Umbilical cord (tissue), 2 donors: ENCODE measurements around the gene COX19. TPM values are rescaled to one million over a fixed set of nuclear protein-coding genes. Genes with fewer than 3 reads are reported as not detected.

Experiments
- DNase-seq: peaks from one replicate; pipeline ENCODE4 v3.0.0-alpha.2; 2015; ENCODE audit warnings: low spot score
- total RNA-seq: library from RNA; depleted of rRNA; stranded (reverse); fragments of >200 nt; gene quantifications from one replicate; pipeline ENCODE4 v1.2.3, GENCODE V29; 2014; ENCODE audit warnings: low replicate concordance; ENCODE audit not compliant: insufficient read depth

The COX19 gene
- total RNA-seq, 1 donor from 2014 or later, result 5.3 TPM

- no peak for DNase-seq
Observed at GRCh38 chr7:979151-979550, 3.8 kb upstream of the COX19 start.

- no peak for DNase-seq
Observed at GRCh38 chr7:978416-979091, 3.2 kb upstream of the COX19 start.

- no peak for DNase-seq
Observed at GRCh38 chr7:978049-978346, 2.6 kb upstream of the COX19 start.

GRCh38 chr7:977326-978048, 2.1 kb upstream of the COX19 start:
- DNase-seq, result no peak

GRCh38 chr7:976901-977325, 1.6 kb upstream of the COX19 start:
- no peak for DNase-seq

- no peak for DNase-seq
Observed at GRCh38 chr7:975702-976473, 539 bp upstream of the COX19 start.

GRCh38 chr7:974172-974571, 1.2 kb downstream of the COX19 start:
- DNase-seq, result no peak

GRCh38 chr7:973312-973711, 2.0 kb downstream of the COX19 start:
- no peak for DNase-seq

- no peak for DNase-seq
Observed at GRCh38 chr7:972676-973309, 2.6 kb downstream of the COX19 start.

- no peak for DNase-seq
Observed at GRCh38 chr7:972110-972509, 3.2 kb downstream of the COX19 start.

- no peak for DNase-seq
Observed at GRCh38 chr7:970744-971143, 4.6 kb downstream of the COX19 start.

GRCh38 chr7:969403-969802, 5.9 kb downstream of the COX19 start:
- no peak for DNase-seq

GRCh38 chr7:968205-969105, 6.9 kb downstream of the COX19 start:
- no peak for DNase-seq

GRCh38 chr7:967361-968082, 7.8 kb downstream of the COX19 start:
- DNase-seq, result no peak

GRCh38 chr7:966291-967069, 8.9 kb downstream of the COX19 start:
- DNase-seq, result no peak

- DNase-seq, result peak; percentile 88
Observed at GRCh38 chr7:964401-965231, 10.7 kb downstream of the COX19 start.

GRCh38 chr7:963236-964078, 11.9 kb downstream of the COX19 start:
- no peak for DNase-seq
